HepG2 (cell line): ENCODE measurements around the gene TAGAP. TPM values are rescaled to one million over a fixed set of nuclear protein-coding genes. Genes with fewer than 3 reads are reported as not detected.

Experiments used
- ATAC-seq: fragments of 200-7000 bp; cut with Tn5 transposase; 3 replicates; pipeline ENCODE4 v1.9.1; 2020; ENCODE audit warnings: mild to moderate bottlenecking, moderate library complexity
- BruUV-seq: library from RNA; stranded (reverse); fragments of 400-500 nt; replicated peaks from 2 replicates; lab custom pipeline; 2021; lab: Mats Ljungman, UMichigan
- CTCF ChIA-PET: fragments of 300-600 bp; formaldehyde crosslinking; extraction: SDS; loops from one replicate; lab custom pipeline; 2021; ENCODE audit warnings: low total read pairs, inconsistent platforms, low intra/inter-chr PET ratio; lab: Yijun Ruan, JAX
- POLR2A ChIA-PET: fragments of 350-600 bp; sonication (Branson Sonifier 250); formaldehyde crosslinking; loops from one replicate; lab custom pipeline; 2020; ENCODE audit warnings: antibody characterized with exemption, inconsistent platforms; lab: Yijun Ruan, JAX
- DNase-seq: peaks from one replicate; pipeline ENCODE4 v3.0.0-alpha.2; 2015; ENCODE audit warnings: low spot score
- FAIRE-seq: peaks from 3 replicates; lab custom pipeline; 2011; peaks lifted over from hg19 to GRCh38; lab: Jason Lieb, UNC
- H2AFZ ChIP-seq: one replicate; pipeline ENCODE4 v1.6.1; 2011; ENCODE audit warnings: low read length, inconsistent platforms
- H3K27ac ChIP-seq: fragments of 300-600 bp; 3 replicates; pipeline ENCODE4 v1.8.0; 2011; ENCODE audit warnings: mixed run types, mild to moderate bottlenecking, mixed read lengths, low read length, inconsistent platforms; ENCODE audit not compliant: insufficient read depth; ENCODE audit errors: extremely low read length
- H3K27me3 ChIP-seq, 2 experiments: fragments of 200-600 bp in 1 of 2; 2 replicates in 1 of 2; 3 replicates in 1 of 2; pipeline versions ENCODE4 v1.6.0 to v1.8.0; 2011; ENCODE audit warnings: low read length in 2 of 2, mild to moderate bottlenecking in 2 of 2, moderate library complexity in 2 of 2, inconsistent platforms in 1 of 2; ENCODE audit not compliant: insufficient read depth in 2 of 2, control insufficient read depth in 1 of 2
- H3K36me3 ChIP-seq, 2 experiments: fragments of 200-600 bp in 1 of 2; replicated peaks in 1 of 2; 2 replicates in 1 of 2; 3 replicates in 1 of 2; pipeline versions ENCODE4 v1.5.1 to v1.8.0; 2011; ENCODE audit warnings: low read length in 2 of 2, inconsistent platforms in 1 of 2; ENCODE audit not compliant: insufficient read depth in 2 of 2, control insufficient read depth in 1 of 2
- H3K4me1 ChIP-seq: 2 replicates; pipeline ENCODE4 v1.5.1; 2012; ENCODE audit warnings: low read length, inconsistent platforms; ENCODE audit not compliant: insufficient read depth
- H3K4me2 ChIP-seq: 2 replicates; pipeline ENCODE4 v1.6.0; 2011; ENCODE audit warnings: low read depth, low read length, inconsistent platforms
- H3K4me3 ChIP-seq, 3 experiments: fragments of 200-600 bp in 1 of 3; sonication (generic), shearing (Covaris generic) in 1 of 3; replicated peaks in 1 of 3; 2 replicates each; pipeline ENCODE4 v1.5.1; 2011 to 2016; ENCODE audit warnings: low read length in 3 of 3, inconsistent platforms in 2 of 3, low read depth in 2 of 3, mild to moderate bottlenecking in 2 of 3, control low read depth in 1 of 3, mixed read lengths in 1 of 3; ENCODE audit not compliant: insufficient read depth in 1 of 3
- H3K79me2 ChIP-seq: one replicate; pipeline ENCODE4 v1.6.1; 2011; ENCODE audit warnings: low read length, inconsistent platforms; ENCODE audit not compliant: insufficient read depth
- H3K9ac ChIP-seq: 2 replicates; pipeline ENCODE4 v1.6.0; 2011; ENCODE audit warnings: mild to moderate bottlenecking, low read depth, low read length, inconsistent platforms; ENCODE audit not compliant: insufficient read depth
- H3K9me3 ChIP-seq: 2 replicates; pipeline ENCODE4 v1.5.1; 2012; ENCODE audit warnings: mild to moderate bottlenecking, low read length
- H4K20me1 ChIP-seq: 2 replicates; pipeline ENCODE4 v1.6.0; 2011; ENCODE audit warnings: inconsistent platforms, mild to moderate bottlenecking, low read length, moderate library complexity; ENCODE audit not compliant: insufficient read depth
- ARID2 ChIP-seq: sonication (generic); formaldehyde crosslinking; IDR thresholded peaks from 2 replicates; pipeline ENCODE4 v1.8.1; 2022; ENCODE audit warnings: mild to moderate bottlenecking, missing genetic modification reagents, borderline replicate concordance
- CENPT ChIP-seq: sonication (generic); formaldehyde crosslinking; IDR thresholded peaks from 2 replicates; pipeline ENCODE4 v1.8.0; 2022; ENCODE audit warnings: low read depth, mild to moderate bottlenecking, moderate library complexity, missing genetic modification reagents
- EED ChIP-seq: sonication (generic); formaldehyde crosslinking; IDR thresholded peaks from 2 replicates; pipeline ENCODE4 v1.5.0; 2020; ENCODE audit warnings: mild to moderate bottlenecking, missing genetic modification reagents
- ELK4 ChIP-seq: sonication (generic); formaldehyde crosslinking; IDR thresholded peaks from 2 replicates; pipeline ENCODE4 v1.9.0; 2021; ENCODE audit warnings: missing genetic modification reagents, borderline replicate concordance
- HNF1B ChIP-seq: sonication (generic); formaldehyde crosslinking; IDR thresholded peaks from 2 replicates; pipeline ENCODE4 v1.5.1; 2020; ENCODE audit warnings: mild to moderate bottlenecking, moderate library complexity, missing genetic modification reagents
- LBX2 ChIP-seq: sonication (generic); formaldehyde crosslinking; IDR thresholded peaks from 2 replicates; pipeline ENCODE4 v1.5.0; 2020; ENCODE audit warnings: missing genetic modification reagents, mild to moderate bottlenecking, borderline replicate concordance
- MBD4 ChIP-seq: IDR thresholded peaks from 2 replicates; pipeline ENCODE4 v1.6.1; 2012; ENCODE audit warnings: low read length, inconsistent platforms, borderline replicate concordance
- SAFB2 ChIP-seq: sonication (generic); formaldehyde crosslinking; IDR thresholded peaks from 2 replicates; pipeline ENCODE4 v1.5.1; 2020; ENCODE audit warnings: missing genetic modification reagents, low read depth, mild to moderate bottlenecking, borderline replicate concordance
- TRAFD1 ChIP-seq: sonication (generic); formaldehyde crosslinking; IDR thresholded peaks from 2 replicates; pipeline ENCODE4 v1.5.1; 2020; ENCODE audit warnings: missing genetic modification reagents, mild to moderate bottlenecking, borderline replicate concordance
- WGBS: methylation state at CpG from one replicate; pipeline ENCODE4 v1.1.6; 2017; ENCODE audit warnings: low lambda C conversion rate; 5-methylcytosine and 5-hydroxymethylcytosine counted together
- in situ Hi-C: cut with HindIII; loops from 2 replicates; pipeline ENCODE4 v1.10.0; 2017; ENCODE audit warnings: low pct_unique_long_range_greater_than_20kb; ENCODE audit not compliant: extremely low pct_ligation_motif_present
- intact Hi-C: fragments of 100-400 bp; cut with micrococcal nuclease; formaldehyde crosslinking; loops from one replicate; pipeline ENCODE4 v1.10.0; 2022; ENCODE audit not compliant: unreplicated experiment
- polyA plus RNA-seq, 8 experiments: library from polyadenylated mRNA; depleted of rRNA in 3 of 8; stranded (reverse) in 7 of 8; unstranded in 1 of 8; fragments of >200 nt; fragmentation: Illumina TruSeq in 4 of 8; extraction: Trizol in 4 of 8; gene quantifications; 2 replicates each; pipeline versions ENCODE4 v1.2.1 to v1.2.3, GENCODE V29; 2011 to 2016; ENCODE audit warnings: low read depth in 4 of 8, missing spikeins in 1 of 8, mixed read lengths in 1 of 8; ENCODE audit not compliant: insufficient read depth in 1 of 8
- total RNA-seq, 5 experiments: library from RNA; depleted of rRNA; stranded (reverse); fragments of >200 nt; fragmentation: Illumina TruSeq; extraction: Trizol; gene quantifications; 2 replicates each; pipeline ENCODE4 v1.2.3, GENCODE V29; 2016; ENCODE audit warnings: low read depth in 1 of 5
- TF ChIP-seq, protein P1 (sequence below): IDR thresholded peaks from 2 replicates; pipeline ENCODE4 v1.6.1; 2016; ENCODE audit warnings: missing biosample characterization, missing genetic modification reagents, low read depth
- TF ChIP-seq, protein P2 (sequence below): sonication (generic); formaldehyde crosslinking; IDR thresholded peaks from 2 replicates; pipeline ENCODE4 v1.9.0; 2022; ENCODE audit warnings: missing genetic modification reagents, mild to moderate bottlenecking, borderline replicate concordance
- TF ChIP-seq, protein P3 (sequence below): sonication (generic); formaldehyde crosslinking; IDR thresholded peaks from 2 replicates; pipeline ENCODE4 v1.8.1; 2023; ENCODE audit warnings: mild to moderate bottlenecking, missing genetic modification reagents

Gene TAGAP
- total and polyA plus RNA-seq, 2 of the 13 experiments (the other 11 are each of a cell fraction or from before 2014, with no cell fraction given): not detected

GRCh38 chr6:158993639-158994038 lies 51.2 kb downstream of the TAGAP start (continued):
- no peak for TF ChIP-seq HNF1B (CRISPR knock-in tag)
- no peak for TF ChIP-seq ELK4 (CRISPR knock-in tag)
- TF ChIP-seq LBX2 (CRISPR knock-in tag): no peak
- no peak for TF ChIP-seq EED

GRCh38 chr6:158991017-158991723 lies 53.6 kb downstream of the TAGAP start:
- no TSS peak for BruUV-seq
- Histone ChIP-seq H3K36me3 (no peaks in the 10 kb centered on the region; a peak in 1 of 5 replicates), H3K27ac (no peak overlapping the region), H2AFZ (no peak overlapping the region), H3K4me3 (no peak overlapping the region), H4K20me1 (no peaks in the 10 kb centered on the region), H3K4me2 (no peak overlapping the region), H3K4me1 (no peaks in the 10 kb centered on the region), H3K79me2 (no peaks in the 10 kb centered on the region), H3K27me3 (no peaks in the 10 kb centered on the region), H3K9me3 (no peaks in the 10 kb centered on the region), H3K9ac (no peak overlapping the region)
- ChIA-PET POLR2A (no interaction called here), CTCF (no interaction called here)
- WGBS: 83% methylated on average over 2 of the region's 2 CpGs
- no peak for DNase-seq
- FAIRE-seq: no peak
- in situ Hi-C loops (no loop called here), intact Hi-C loops (no loop called here)
- peak; percentile 46; the same call in 2 of the 3 replicates for ATAC-seq
- TF ChIP-seq, protein P1, sequence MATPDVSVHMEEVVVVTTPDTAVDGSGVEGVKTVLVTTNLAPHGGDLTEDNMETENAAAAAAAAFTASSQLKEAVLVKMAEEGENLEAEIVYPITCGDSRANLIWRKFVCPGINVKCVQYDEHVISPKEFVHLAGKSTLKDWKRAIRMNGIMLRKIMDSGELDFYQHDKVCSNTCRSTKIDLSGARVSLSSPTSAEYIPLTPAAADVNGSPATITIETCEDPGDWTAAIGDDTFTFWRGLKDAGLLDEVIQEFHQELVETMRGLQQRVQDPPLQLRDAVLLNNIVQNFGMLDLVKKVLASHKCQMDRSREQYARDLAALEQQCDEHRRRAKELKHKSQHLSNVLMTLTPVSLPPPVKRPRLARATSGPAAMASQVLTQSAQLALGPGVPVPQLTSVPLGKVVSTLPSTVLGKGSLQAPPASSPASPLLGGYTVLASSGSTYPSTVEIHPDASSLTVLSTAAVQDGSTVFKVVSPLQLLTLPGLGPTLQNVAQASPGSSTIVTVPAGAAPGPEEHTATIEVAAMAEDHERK (CRISPR knock-in tag): no peak
- TF ChIP-seq, protein P2, sequence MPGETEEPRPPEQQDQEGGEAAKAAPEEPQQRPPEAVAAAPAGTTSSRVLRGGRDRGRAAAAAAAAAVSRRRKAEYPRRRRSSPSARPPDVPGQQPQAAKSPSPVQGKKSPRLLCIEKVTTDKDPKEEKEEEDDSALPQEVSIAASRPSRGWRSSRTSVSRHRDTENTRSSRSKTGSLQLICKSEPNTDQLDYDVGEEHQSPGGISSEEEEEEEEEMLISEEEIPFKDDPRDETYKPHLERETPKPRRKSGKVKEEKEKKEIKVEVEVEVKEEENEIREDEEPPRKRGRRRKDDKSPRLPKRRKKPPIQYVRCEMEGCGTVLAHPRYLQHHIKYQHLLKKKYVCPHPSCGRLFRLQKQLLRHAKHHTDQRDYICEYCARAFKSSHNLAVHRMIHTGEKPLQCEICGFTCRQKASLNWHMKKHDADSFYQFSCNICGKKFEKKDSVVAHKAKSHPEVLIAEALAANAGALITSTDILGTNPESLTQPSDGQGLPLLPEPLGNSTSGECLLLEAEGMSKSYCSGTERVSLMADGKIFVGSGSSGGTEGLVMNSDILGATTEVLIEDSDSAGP: no peak
- no peak for TF ChIP-seq MBD4
- TF ChIP-seq, protein P3, sequence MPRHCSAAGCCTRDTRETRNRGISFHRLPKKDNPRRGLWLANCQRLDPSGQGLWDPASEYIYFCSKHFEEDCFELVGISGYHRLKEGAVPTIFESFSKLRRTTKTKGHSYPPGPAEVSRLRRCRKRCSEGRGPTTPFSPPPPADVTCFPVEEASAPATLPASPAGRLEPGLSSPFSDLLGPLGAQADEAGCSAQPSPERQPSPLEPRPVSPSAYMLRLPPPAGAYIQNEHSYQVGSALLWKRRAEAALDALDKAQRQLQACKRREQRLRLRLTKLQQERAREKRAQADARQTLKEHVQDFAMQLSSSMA: no peak
- TF ChIP-seq SAFB2 (CRISPR knock-in tag): no peak
- TF ChIP-seq TRAFD1: no peak
- no peak for TF ChIP-seq CENPT
- no peak for TF ChIP-seq ARID2 (CRISPR knock-in tag)
